GM18520 (cell line): ENCODE data around the gene KCTD1.

Source experiments
- ATAC-seq: cut with Tn5 transposase; IDR thresholded peaks from one replicate; pipeline ENCODE4 v1.9.1; 2021; ENCODE audit not compliant: unreplicated experiment

KCTD1 gene

DNA sequence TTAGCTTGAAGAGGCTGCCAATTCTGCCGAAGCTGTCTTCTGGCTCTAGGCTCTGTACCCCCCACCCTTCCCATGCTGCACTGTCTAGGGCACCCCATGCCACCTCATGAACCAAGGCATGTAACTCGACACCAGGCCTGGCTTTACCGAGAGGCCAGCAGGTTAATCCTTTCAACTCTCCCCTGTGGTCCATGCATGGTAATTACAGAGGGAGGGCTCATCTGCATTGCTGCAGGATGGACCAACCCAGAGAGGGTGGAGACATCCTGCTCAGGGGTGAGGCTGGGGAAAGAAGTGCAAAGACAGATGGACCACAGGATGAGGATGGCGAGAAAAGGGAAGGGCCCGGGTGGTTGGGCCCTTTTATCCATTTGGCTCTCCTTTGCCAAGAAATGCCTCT, 65.8 kb downstream of the KCTD1 start:
- ATAC-seq: no peak

DNA sequence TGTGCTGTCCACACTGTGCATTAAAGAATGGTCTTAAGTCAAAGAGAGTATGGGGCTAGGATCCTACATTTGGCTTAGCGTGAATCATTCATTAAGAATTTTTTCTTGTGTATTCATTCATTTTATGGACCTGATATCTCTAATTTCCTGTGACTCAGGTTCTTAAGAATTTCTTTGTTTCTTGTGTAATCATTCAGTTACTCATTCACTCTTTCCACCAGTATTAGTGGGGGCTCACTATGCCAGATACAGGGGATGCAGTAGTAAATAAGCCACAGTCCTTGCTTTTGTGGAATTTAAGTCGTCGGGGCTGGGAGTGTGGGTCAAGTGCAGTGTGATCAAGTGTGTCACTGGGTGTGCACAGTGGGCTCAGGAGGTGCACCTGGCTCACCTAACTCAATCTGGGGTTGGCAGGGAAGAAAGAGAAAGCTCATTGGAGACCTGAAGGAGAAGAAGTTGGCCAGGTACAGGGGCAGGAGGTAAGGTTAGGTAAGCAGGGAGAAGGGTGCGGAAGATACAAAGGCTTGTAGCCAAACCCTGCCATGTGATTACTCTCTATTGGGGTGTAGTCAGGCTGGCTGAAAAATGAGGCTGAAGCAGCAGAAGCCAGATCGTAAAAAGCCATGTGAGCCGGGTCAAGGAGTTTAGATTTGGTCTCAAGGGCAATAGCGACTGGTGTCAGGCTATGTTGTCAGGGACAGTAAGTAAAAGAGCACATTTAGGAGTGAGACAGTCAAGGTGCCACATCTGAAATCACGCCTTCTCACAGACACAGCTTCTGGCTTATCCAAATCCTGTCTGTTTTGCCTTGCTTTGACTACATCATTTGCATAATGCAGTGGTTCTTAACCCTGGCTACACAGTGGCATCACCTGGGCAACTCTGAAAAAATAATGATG, 67.2 kb downstream of the KCTD1 start:
- peak; percentile 65 for ATAC-seq

DNA sequence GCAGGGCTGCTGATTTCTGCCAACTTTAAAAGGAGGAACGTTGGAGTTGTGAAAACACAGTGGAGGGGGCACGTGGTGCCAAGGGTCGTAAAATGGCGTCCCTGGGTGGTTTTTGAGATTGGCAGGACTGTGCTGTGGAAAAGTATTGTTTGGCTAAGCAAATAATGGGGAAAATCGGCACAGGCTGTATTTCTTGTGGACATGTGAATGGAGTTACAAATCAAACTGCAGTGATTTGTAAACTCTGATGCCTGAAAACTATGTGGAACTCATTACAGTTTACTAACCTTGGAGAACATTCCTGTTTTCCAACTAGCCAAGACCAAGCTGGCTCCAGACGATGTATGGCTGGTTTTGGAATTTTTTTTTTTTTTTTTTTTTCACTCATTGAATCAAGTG, 68.7 kb downstream of the KCTD1 start:
- ATAC-seq: no peak

DNA sequence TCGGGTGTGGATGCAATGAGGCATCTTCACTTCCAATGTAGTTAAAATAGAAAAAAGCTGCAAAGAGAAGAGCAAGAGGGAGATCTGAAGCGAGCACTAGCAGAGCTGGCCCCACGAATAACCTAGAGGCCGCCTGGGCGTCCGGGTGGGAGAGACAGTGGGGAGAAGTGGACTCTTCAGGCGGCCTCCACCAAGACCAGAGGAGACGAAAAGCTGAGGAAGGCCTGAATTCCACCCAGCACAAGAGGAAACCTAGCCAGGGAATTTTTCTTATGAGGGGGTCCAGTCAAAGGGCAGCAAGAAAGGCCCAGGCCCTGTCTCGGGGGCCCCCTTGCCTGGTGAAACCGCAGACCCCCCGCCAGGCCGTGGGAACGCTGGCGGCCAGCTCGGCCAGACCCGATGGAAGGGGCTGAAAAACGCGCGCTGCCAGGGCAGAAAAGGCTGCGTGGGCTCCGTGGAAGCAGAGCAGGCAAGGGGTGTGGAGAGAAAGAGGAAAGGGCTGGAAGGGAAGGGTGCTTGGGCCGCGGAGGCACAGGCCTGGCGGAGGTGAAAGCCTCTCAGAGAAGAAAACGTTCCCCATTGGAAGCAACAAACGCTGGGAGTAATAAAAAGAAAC, 69.2 kb downstream of the KCTD1 start:
- no peak for ATAC-seq

DNA sequence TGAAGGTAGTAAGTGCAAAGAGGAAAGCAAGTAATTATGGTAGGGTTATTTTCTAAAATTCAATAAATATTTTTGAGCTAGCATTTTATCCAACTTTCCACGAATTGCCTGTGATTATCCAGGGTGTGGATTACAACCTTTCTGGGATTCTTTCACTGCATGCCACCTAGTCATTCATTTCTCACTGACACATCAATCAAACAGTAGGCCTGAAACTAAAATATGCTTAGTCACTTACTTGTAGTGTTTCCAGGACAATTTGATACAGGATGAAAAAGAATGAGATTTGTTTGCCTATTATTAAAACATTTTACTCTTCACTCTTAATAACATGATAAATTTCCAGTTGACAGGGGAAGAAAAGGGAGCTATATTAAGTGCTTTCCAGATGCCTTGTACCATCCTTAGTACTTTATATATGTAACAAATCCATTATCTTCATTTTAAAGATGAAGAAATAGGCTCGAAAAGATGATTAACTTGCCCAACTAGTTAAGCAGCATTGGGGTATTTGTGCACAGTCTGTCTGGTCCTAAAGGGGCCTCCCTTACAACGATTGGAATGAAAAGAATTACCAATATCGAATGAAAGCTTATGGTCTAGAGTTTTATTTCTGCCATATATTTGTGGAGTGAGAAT, 70.4 kb downstream of the KCTD1 start:
- ATAC-seq: no peak

GRCh38 chr18:26476697-26477096, 71.7 kb downstream of the KCTD1 start:
- ATAC-seq: no peak

DNA sequence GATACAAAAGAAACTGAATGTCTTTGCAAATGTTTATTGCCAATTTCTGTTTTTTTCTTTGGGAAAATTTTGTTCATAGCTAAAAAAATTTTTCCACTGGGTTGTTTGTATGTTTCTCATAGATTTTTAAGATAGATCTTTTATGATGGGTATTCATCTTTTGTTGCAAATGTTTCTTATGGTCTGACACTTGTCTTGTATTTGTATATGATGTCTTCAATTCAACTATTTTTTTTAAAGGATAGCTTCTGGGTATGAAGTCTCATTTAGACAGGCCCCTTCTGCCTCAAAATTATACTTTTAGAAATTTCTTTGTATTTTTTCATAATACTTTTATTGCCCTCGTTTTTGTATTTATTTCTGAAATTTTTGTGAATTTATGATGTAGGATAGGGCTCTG, 73.8 kb downstream of the KCTD1 start:
- no peak for ATAC-seq

DNA sequence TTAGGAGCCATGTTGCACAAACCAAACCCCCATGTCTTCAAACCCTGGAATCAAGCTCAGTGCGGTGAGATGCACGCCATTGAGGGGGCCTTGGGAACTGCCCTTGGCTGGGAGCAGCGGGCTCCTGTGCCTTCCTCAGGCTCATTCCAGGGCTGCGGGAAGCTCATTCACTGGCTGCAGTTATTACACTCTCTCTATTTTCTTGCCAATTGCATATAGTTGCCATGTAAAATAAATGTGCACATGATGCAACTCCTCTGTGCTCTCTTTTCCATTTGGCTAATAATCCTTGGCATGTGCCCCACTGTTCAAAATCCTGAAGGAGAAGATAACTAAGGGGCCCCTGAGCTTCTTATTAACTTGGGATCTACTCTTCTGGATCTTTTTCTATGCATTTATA, 74.7 kb downstream of the KCTD1 start:
- no peak for ATAC-seq

- ATAC-seq: no peak
Observed at GRCh38 chr18:26471826-26472225, 76.5 kb downstream of the KCTD1 start.

GRCh38 chr18:26471027-26471426, 77.3 kb downstream of the KCTD1 start:
- no peak for ATAC-seq

DNA sequence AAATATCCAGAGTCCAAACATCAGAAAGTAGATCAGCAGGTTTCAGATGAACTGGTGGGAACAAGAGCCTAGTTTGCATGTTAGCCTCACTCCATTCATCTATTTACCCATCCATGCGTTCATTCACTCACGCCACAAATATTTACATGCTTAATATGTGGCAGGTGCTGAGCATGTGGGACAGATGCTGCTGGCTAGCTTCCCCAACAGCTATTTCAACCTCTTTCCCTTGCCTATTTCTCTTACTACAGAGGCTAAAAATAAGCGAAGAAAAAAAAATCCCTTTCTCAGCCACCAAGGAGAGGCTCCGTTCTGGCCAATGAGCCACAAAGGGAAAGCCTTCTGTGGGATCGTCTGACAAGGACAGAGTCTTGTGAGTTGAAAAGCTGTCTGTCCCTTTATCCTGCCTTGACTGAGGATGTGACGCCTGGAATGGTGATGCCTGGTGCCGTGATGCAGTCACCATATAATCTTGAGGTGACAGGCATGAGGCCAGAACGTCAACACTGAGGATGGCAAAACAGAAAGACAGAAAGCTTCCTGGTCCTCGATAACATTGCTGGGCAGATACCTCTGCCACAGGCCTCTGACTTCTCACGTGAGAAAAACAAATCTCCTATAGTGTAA, 78.2 kb downstream of the KCTD1 start:
- peak; percentile 66 for ATAC-seq

DNA sequence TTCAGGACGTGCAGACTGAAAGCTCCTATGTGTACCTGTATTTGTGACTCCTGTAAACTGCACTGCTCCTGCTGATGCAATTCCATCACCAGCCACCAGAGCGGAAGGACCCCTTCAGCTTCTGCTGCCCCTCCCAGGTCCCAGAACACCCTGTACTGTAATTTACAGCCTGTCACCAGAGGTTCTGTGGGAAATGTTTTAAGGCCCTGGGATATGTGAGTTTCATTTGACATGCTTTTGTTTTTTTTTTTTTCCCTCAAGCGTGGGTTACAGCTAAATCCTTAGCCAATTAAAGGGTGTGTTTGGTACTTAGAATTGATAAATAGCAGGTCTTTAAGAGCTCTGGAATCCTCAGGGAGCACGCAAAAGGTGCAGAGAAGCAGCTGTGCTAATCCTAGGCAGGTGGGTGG, 79.4 kb downstream of the KCTD1 start:
- ATAC-seq: peak; percentile 59

GRCh38 chr18:26466026-26466425, 82.3 kb downstream of the KCTD1 start:
- ATAC-seq: no peak

DNA sequence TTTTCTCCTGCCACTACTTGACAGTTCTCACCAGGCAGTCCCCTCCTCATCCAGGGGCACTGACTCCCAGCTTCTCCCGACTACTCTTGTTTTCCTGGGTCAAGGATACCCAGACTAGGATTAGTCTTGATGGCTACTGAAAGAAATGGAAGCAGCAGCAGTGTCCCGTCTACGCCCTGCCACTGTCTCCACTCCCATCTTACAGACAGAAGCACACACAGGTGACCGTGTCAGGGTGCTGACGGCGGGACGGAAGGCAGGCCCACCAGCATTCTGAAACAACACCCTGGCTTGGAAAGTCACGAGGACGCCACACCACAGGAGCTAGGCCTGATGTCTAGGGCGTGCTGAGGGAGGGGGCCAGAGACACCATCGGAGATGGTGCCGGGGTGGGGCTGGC, 82.9 kb downstream of the KCTD1 start:
- no peak for ATAC-seq

GRCh38 chr18:26464128-26465011, 84.0 kb downstream of the KCTD1 start:
- no peak for ATAC-seq

- ATAC-seq: no peak
Observed at GRCh38 chr18:26462355-26462754, 86.0 kb downstream of the KCTD1 start.

GRCh38 chr18:26461405-26461804, 86.9 kb downstream of the KCTD1 start:
- ATAC-seq: no peak

DNA sequence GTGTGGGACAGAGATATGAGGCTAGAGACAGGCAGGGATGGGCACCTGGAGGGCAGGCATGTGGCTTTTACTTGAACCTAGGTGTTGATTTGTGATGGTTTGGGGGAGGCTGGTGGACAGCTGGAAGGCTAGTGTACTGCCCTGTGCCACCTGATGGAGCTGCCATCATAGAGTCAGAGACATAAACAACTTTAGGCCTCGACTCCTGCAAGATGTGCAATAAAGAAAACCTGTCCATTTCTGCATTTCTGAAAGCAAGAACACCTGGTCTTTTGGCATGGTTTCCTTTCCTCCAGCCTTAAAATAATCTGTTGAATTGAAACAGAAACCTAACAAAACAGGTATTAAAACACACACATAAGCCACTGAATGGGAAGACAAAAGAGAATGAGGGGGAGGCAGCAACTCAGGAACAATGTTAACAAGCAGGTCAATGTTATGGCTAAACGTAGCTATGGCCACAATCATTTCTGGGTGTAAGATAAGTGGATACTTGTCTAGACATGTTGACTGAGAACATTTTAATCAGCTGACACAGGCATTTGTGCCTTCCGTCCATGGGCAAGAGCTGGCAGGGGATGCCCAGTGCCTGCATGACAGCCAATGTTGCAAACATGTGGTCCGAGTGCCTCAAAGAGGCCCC, 87.8 kb downstream of the KCTD1 start:
- ATAC-seq: peak; percentile 49

DNA sequence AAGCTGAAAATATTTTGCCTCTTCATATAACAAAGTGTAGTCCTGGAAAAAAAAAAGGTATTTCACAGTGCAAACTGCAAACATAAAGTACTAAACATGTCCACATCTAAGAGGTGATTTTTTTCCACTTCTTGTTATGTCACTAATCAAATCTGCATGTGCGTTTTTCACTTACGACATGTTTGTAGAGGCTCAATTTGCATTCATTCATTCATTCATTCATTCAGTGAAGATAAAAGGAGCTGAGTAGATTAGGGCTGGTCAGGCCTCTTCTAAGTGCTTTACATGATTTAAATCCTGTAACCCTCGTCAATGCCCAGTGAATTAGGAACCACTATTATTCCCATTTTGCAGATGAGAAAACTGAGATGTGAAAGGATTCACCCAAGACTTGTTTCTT, 88.5 kb downstream of the KCTD1 start:
- no peak for ATAC-seq

GRCh38 chr18:26459340-26459739, 89.0 kb downstream of the KCTD1 start:
- ATAC-seq: no peak
